SW 1271 (cell line): Measurements from ENCODE around the gene ERCC3.
A peak's percentile ranks its signal among the peaks of the same experiment; 100 is the strongest.

Experiments used
- DNase-seq, 2 experiments: peaks; one replicate each; lab custom pipeline; 2025; lab: John Stamatoyannopoulos, UW

Gene ERCC3

DNA sequence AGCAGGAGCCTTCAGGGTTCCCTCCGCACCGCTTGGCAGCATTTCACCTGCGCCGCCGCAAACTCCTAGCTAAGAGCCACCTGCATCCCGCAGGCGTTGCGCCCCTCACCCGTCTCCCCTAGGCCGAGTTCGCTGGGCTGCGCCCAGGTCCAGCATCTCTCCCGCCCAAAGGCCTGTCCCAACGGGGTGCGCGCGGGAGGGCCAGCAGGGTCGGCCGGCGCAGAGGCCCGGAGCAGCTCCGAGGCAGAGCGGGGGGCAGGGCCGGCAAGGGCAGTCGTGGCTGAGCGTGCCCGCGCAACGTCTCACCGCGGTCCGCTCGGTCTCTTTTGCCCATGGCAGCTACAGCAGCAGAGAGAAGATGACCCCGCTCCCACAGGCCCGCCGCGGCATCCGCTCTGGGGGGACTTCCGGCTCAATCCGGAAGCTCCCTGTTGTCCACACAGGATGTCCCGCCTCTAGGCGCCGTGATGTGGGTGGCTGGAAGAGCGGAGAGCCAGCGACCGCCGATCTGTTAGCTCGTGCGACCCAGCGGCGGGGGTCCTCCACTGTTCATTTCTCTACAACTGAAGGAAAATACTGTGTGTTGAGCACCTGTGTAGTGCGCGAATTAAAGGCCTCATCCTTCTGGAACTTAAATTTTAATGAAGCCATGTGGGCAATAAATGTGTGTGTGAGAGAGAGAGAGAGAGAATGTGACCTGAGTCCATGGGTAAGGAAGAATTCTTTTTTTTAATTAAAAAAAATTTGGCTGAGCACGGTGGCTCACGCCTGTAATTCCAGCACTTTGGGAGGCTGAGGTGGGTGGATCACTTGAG is at the start of gene ERCC3:
ERCC3 (minus strand) TSS at position 397 of the 815 bp plus-strand sequence; CDS start at position 334, 63 bp downstream.
- DNase-seq: peak; percentile 52 to 83

DNA sequence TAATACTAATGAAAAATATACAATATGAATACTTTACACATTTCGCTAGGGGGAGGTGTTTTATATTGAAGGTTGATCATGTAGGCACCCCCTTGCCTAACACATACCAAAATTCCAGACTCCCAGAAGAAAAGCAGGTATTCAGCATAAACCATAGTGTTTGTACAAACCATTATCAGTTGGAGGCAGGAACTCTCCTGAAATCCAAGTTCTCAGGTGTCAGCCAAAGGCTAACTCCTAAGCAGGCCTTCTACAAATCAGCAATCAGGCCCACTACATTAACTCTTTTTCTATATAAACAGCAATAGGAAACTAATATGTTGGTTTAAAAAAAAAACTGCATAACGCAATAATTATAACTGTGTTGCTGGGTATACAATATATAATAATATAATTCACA is 49.3 kb upstream of the ERCC3 start:
- no peak for DNase-seq

DNA sequence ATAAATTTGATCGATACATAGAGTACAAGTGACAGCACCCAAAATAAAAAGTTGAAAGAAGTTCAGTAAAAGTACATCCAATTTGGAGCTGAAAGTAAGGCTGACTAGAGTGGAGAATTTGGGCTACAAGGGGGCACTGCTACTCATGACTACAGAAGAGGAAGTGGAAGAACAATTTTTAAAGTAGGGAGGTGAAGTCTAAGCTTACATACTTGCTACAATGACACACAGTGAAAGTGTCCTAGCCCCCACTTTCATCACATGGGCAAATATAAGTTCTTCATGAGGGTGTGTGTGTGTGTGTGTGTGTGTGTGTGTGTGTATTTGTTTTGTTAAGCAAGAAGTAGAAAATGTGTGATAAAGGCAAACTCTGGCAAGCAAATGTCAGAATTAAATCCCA is 48.2 kb upstream of the ERCC3 start:
- DNase-seq: no peak

GRCh38 chr2:127332335-127332734 is 38.4 kb upstream of the ERCC3 start:
- DNase-seq: no peak

GRCh38 chr2:127330753-127331152 is 36.8 kb upstream of the ERCC3 start:
- DNase-seq: no peak

DNA sequence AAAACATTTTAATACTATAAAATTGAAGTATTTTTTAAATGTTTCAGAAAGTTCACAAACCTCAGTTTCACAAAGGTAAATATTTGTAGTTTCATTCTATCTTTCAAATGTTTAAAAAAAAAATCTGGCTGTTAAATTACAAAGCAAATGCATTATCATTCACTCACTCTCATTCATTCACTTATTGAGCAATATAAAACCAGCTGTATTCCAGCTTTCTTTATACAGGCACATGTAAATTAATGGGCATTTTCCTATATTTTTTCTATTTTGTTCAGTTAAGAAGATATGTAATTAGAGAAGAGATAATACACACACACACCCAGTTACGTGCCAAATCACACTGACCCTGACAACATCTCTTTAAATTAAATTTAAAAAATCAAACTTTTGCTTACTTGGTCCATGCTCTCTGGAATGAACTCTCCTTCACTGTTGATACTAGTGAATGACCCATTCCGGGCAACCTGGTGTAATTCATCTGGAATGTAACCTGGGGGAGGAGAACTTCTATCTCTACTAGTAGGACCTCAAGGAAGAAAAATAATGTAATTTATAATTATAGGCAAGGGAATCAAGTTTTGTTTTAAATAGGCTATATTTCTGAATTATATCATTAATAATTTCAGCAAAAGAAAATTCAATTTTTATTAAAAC is 32.5 kb upstream of the ERCC3 start:
- DNase-seq: no peak

GRCh38 chr2:127324635-127325034 is 30.7 kb upstream of the ERCC3 start:
- DNase-seq: peak; percentile 2 to 59

DNA sequence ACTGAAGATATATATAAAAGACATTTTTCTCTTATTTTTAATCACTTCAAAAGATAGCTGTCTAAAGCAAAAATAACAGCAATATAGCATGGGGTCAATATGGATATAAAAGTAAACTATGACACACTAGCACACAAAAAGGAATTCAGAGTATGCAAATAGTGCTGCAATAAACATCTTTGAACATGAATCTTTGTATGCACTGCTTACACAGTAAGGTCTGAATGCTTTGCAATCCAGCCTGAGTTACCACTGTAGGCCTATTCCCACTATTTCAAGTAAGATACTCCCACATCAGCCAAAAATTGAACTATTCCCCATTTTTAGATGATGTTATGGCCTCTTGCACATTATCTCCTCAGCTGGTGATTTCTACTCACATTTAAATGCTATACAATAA is 27.4 kb upstream of the ERCC3 start:
- no peak for DNase-seq

DNA sequence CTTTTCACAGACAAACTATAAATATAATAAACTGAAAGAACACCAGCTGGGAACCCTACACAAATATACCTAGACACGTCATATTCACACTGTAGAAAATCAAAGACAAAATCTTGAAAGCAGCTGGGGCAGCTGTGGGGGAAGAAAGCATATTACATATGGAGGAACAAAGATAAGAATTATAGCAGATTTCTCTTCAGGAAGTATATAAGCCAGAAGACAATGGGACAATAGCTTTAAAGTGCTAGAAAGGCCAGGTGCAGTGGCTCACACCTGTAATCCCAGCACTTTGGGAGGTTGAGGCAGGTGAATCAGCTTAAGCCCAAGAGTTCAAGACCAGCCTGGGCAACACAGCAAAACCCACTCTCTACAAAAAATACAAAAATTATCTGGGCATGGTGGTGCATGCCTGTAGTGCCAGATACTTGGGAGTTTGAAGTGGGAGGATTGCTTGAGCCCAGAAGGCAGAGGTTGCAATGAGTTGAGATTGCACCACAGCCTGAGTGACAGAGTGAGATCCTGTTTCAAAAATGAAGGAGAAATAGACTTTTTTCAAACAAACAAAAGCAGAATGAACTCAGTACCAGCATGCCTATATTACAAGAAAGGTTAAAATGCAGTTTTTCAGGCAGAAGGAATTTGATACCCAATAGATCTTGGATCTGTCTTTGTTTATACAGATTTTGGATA is 26.8 kb upstream of the ERCC3 start:
- DNase-seq: no peak

GRCh38 chr2:127320067-127320466 is 26.1 kb upstream of the ERCC3 start:
- no peak for DNase-seq

DNA sequence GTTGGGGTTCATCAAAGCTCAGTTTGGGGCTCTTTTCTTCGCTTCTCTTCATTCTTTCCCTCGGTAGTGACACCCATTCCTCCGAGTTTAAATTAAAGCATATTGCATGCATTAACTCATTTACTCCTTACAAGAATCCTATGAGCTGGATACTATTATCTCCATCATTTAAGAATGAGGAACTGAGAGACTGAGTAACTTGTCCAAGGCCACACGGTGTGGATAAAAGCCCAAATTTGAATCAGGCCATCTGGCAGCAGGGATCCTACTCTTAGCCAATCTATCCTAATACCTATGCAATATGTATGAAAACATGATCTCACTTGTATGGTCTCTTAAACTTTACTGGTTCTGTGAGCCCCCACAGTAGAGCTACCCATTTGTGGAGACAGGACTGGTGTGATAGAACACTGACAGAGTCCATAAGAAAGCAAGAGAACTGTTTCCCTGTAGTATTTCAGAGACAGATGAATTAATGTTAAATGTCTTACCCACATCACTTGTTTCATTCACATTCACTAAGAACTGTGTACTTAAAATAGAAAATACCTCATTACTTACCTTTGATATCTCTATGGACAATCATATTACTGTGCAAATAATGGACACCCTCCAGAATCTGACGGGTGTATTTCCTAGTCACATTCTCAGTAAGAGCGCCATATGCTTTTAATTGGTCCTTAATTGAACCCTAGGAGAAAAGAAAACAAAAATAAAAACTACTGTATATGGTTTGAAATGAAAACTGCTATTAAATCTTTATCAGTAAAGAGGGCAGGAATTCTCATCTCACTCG is 20.4 kb upstream of the ERCC3 start:
- no peak for DNase-seq

GRCh38 chr2:127313406-127313805 is 19.5 kb upstream of the ERCC3 start:
- no peak for DNase-seq

GRCh38 chr2:127310980-127311379 is 17.0 kb upstream of the ERCC3 start:
- DNase-seq: no peak

DNA sequence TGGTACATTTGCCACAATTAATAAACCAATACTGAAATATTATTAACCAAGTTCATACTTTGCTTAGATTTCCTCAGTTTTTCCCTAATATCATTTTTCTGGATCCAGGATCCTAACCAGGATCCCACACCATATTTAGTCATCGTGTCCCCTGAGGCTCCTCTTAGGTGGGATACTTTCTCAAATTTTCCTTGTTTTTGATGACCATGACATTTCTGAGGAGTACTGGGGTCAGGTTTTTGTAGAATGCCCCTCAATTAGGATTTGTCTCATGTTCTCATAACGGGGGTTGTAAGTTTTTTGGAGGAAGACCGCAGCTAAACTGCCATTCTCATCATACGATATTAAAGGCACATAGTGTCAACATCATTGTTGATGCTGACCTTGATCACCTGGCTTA is 15.5 kb upstream of the ERCC3 start:
- DNase-seq: no peak

GRCh38 chr2:127308586-127309138 is 14.7 kb upstream of the ERCC3 start:
- no peak for DNase-seq

DNA sequence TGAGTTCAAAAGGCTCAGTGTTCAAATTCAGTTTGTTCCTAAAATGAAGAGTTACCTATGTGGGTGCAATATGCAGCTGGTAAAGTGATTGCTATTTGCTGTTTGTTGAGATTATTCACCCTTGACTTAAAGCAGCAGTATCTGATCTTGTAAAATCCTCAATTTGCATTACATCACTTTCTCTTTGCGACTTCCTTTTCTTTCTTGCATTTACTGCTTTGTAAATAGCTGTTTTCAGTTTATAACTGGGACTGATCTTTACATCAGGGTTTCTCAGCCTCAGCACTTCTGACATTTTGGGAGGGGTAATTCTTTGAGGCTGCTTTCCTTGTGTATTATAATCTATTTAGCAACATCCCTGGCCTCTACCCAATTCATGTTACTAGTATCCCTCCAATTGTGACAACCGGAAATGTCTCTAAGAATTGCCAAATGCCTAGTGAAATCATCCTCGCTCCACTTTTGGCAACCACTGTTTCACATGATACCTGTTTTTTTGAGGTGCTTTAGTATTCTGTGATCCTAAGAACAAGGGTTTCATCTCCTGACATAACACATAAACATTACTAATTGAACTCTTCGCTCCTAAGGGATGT is 12.1 kb upstream of the ERCC3 start:
- DNase-seq: no peak

DNA sequence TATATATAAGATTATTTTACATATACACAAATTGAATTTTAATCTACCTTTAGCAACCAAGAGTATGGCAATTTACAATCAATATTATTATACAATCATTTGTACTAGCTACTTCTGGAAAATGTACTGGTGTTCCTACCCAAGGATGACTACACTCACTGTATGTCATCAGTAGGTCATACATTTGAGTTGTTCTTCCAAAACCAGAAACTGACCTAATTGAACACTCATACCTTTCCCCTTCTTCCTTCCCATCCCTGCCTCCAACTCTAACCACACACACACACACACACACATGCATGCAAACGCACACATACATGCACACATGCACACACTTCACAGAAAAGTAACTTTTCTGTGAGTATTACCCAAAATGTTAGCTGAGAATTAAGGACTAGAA is 8.2 kb upstream of the ERCC3 start:
- DNase-seq: no peak

DNA sequence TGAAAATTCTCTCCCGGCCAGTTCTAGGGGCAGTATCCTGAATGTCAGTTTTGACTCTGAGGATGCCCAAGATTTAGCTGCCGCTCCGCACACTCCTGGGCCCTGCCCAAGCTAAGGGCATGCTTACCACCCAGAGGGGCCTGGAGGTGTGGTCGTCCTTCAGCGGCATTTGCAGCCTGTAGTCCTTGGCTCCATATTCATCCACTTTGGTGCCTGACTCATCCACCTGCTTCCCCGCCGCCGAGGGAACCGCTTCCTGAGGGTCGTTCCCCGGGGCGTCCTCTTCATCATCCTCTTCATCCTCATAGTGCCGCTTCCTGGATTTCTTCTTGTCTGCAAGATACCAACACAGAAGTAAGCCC is 577 bp downstream of the ERCC3 start:
- no peak for DNase-seq

DNA sequence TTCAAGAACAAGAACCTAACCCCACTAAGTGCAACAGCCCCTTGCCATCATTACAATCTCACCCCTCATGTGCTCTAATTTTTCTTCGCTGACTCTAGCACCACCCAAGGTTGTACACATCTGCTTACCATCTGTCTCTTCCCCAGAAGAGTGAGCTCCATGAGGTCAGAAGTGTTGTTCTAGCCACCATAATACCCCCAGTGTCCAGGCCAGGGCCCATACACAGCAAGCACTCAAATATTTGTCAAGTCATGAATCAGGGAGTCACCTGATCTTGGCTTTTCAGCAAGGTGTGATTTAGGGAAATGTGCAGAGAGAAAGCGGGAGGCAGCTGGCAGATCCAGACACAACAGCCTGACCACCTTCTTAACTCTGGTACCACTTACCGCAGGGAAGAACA is 5.7 kb downstream of the ERCC3 start:
- no peak for DNase-seq

- no peak for DNase-seq
Observed at GRCh38 chr2:127283275-127283674, 10.7 kb downstream of the ERCC3 start.

GRCh38 chr2:127280693-127281092 is 13.3 kb downstream of the ERCC3 start:
- DNase-seq: no peak

- no peak for DNase-seq
Observed at GRCh38 chr2:127279781-127280180, 14.2 kb downstream of the ERCC3 start.
